Anterior cingulate cortex (tissue), 58 donors: Measurements from ENCODE around the gene YWHAG.
"Not testable (repeated sequence)": the region's sequence is repeated elsewhere in the genome, so short reads cannot be mapped to it uniquely, and the experiment has no call there.

Source experiments
- DNase-seq, 58 donors: peaks; one replicate each; lab custom pipeline; 2025; lab: John Stamatoyannopoulos, UW

The YWHAG gene

GRCh38 chr7:76358481-76359110 lies at the start of gene YWHAG:
Gene YWHAG, minus strand, starts transcription at chr7:76358991. Its CDS starts 183 bp downstream, at chr7:76358808.
- DNase-seq, result peak in 57 of 58 donors; percentile 78 to 99 (median 96)

- no peak for DNase-seq
These were observed 49.4 kb upstream of the YWHAG start for GRCh38 chr7:76408121-76408560.

GRCh38 chr7:76407718-76408117 lies 48.9 kb upstream of the YWHAG start:
- DNase-seq, result no peak

- DNase-seq, result no peak
These were observed 46.9 kb upstream of the YWHAG start for GRCh38 chr7:76405738-76406137.

- DNase-seq, result peak in 1 of 58 donors; percentile 20
These were observed 45.1 kb upstream of the YWHAG start for GRCh38 chr7:76403780-76404494.

GRCh38 chr7:76403097-76403496 lies 44.3 kb upstream of the YWHAG start:
- DNase-seq, result not testable (repeated sequence)

GRCh38 chr7:76400248-76400647 lies 41.5 kb upstream of the YWHAG start:
- DNase-seq, result no peak

- DNase-seq, result peak in 52 of 58 donors; percentile 4 to 81 (median 56)
These were observed 38.8 kb upstream of the YWHAG start for GRCh38 chr7:76397409-76398183.

GRCh38 chr7:76396864-76397263 lies 38.1 kb upstream of the YWHAG start:
- DNase-seq, result no peak

- DNase-seq, result peak in 14 of 58 donors; percentile 5 to 77 (median 33)
These were observed 37.4 kb upstream of the YWHAG start for GRCh38 chr7:76395965-76396726.

- not testable (repeated sequence) for DNase-seq
These were observed 36.8 kb upstream of the YWHAG start for GRCh38 chr7:76395605-76395964.

GRCh38 chr7:76394957-76395356 lies 36.2 kb upstream of the YWHAG start:
- DNase-seq, result peak in 19 of 58 donors; percentile 9 to 46 (median 20)

- peak in 57 of 58 donors; percentile 27 to 92 (median 85) for DNase-seq
These were observed 34.6 kb upstream of the YWHAG start for GRCh38 chr7:76393116-76394031.

GRCh38 chr7:76392531-76393115 lies 33.8 kb upstream of the YWHAG start:
- no peak for DNase-seq

GRCh38 chr7:76390092-76390491 lies 31.3 kb upstream of the YWHAG start:
- DNase-seq, result no peak

- DNase-seq, result not testable (repeated sequence)
These were observed 29.0 kb upstream of the YWHAG start for GRCh38 chr7:76387789-76388188.

- DNase-seq, result peak in 1 of 58 donors; percentile 6
These were observed 28.0 kb upstream of the YWHAG start for GRCh38 chr7:76386691-76387260.
